ENCODE measurements around the gene EMC8.
"Not testable (repeated sequence)": the region's sequence is repeated elsewhere in the genome, so short reads cannot be mapped to it uniquely, and the experiment has no call there.

DNA sequence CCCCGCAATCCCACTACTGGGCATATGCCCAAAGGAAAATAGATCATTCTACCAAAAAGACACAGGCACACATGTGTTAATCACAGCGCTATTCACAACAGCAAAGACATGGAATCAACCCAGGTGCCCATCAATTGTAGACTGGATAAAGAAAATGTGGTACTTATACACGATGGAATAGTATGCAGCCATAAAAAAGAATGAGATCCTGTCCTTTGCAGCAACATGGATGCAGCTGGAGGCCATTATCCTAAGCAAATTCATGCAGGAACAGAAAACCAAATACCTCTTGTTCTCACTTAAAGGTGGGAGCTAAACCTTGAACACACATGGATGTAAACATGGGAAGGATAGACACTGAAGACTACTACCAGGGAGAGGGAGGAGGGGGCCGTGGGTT, 38.3 kb upstream of the EMC8 start:
- not testable (repeated sequence) for TF ChIP-seq JUND (IDR thresholded peaks at IDR 0.05; ENCODE audit: low read depth, low read length); MXI1 (IDR thresholded peaks at IDR 0.05; ENCODE audit: low read depth, low read length); RBBP5 (conservative IDR thresholded peaks at IDR 0.05); POLR2AphosphoS5 (IDR thresholded peaks at IDR 0.05; ENCODE audit: low read length); POLR2A (IDR thresholded peaks at IDR 0.05; ENCODE audit: low read depth, low read length); REST (IDR thresholded peaks at IDR 0.05; ENCODE audit: low read depth, low read length); EGR1 (IDR thresholded peaks at IDR 0.05; ENCODE audit: borderline replicate concordance in 1 of 2, low read depth in 2 of 2, low read length in 2 of 2); HDAC2 (IDR thresholded peaks at IDR 0.05); SRF (IDR thresholded peaks at IDR 0.05; ENCODE audit: low read depth in 2 of 2, low read length in 2 of 2); NFIC (IDR thresholded peaks at IDR 0.05; ENCODE audit: low read depth, low read length); FOXK2 (IDR thresholded peaks at IDR 0.05)
- TF ChIP-seq, protein P1, sequence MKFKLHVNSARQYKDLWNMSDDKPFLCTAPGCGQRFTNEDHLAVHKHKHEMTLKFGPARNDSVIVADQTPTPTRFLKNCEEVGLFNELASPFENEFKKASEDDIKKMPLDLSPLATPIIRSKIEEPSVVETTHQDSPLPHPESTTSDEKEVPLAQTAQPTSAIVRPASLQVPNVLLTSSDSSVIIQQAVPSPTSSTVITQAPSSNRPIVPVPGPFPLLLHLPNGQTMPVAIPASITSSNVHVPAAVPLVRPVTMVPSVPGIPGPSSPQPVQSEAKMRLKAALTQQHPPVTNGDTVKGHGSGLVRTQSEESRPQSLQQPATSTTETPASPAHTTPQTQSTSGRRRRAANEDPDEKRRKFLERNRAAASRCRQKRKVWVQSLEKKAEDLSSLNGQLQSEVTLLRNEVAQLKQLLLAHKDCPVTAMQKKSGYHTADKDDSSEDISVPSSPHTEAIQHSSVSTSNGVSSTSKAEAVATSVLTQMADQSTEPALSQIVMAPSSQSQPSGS (IDR thresholded peaks at IDR 0.05; ENCODE audit: low read length), result not testable (repeated sequence)
- TF ChIP-seq, protein P2, sequence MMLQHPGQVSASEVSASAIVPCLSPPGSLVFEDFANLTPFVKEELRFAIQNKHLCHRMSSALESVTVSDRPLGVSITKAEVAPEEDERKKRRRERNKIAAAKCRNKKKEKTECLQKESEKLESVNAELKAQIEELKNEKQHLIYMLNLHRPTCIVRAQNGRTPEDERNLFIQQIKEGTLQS (IDR thresholded peaks at IDR 0.05; ENCODE audit: borderline replicate concordance, extremely low read depth, low read depth, low read length), result not testable (repeated sequence)
- TF ChIP-seq, protein P3, sequence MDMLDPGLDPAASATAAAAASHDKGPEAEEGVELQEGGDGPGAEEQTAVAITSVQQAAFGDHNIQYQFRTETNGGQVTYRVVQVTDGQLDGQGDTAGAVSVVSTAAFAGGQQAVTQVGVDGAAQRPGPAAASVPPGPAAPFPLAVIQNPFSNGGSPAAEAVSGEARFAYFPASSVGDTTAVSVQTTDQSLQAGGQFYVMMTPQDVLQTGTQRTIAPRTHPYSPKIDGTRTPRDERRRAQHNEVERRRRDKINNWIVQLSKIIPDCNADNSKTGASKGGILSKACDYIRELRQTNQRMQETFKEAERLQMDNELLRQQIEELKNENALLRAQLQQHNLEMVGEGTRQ (IDR thresholded peaks at IDR 0.05; ENCODE audit: borderline replicate concordance, low read depth, low read length), result not testable (repeated sequence)

All from GM12878 (cell line).